ENCODE measurements around the gene HOXC9. TPM values are rescaled to one million over a fixed set of nuclear protein-coding genes. Genes with fewer than 3 reads are reported as not detected.
A peak's percentile ranks its signal among the peaks of the same experiment; 100 is the strongest.

The HOXC9 gene
- total RNA-seq, 6 donors from 2014 or later, result 0.17 to 0.23 TPM; not detected in 4

DNA sequence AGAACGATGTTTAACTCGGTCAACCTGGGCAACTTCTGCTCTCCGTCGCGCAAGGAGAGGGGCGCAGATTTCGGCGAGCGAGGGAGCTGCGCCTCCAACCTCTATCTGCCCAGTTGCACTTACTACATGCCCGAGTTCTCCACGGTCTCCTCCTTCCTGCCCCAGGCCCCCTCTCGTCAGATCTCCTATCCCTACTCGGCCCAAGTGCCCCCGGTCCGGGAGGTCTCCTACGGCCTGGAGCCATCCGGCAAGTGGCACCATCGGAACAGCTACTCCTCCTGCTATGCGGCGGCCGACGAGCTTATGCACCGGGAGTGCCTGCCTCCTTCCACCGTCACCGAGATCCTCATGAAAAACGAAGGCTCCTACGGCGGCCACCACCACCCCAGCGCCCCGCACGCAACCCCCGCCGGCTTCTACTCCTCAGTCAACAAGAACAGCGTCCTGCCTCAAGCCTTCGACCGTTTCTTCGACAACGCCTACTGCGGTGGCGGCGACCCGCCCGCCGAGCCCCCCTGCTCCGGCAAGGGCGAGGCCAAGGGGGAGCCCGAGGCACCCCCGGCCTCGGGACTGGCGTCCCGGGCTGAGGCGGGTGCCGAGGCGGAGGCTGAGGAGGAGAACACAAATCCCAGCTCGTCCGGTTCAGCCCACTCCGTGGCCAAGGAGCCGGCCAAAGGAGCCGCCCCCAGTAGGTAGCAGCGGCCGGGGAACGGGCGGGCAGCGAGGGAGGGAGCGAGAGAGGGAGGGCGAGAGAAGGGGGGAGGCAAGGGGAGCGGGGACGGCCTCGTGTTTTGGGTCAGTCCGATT lies 26.5 kb upstream of the HOXC9 start:
- DNase-seq, result peak in 1 of 2 donors; percentile 80
- Histone ChIP-seq H3K36me3 (no peaks in the 10 kb centered on the region), H3K27me3 (peaks cover 9 to 92% (median 52%) of the 10 kb centered on the region in 4 donors), H3K9me3 (no peaks in the 10 kb centered on the region), H3K27ac (no peak overlapping the region), H3K4me1 (peaks cover 22 to 28% (median 25%) of the 10 kb centered on the region in 4 donors), H3K4me3 (peak overlapping the region in 2 of 4 donors; percentile 16 to 25)
- WGBS, 2 donors, result 8 to 10% methylated on average over 33 to 63 of the region's 71 CpGs
- ATAC-seq (ENCODE audit: low FRiP score in 2 of 2), result peak in 1 of 2 donors; percentile 23
- TF ChIP-seq POLR2A (IDR thresholded peaks at IDR 0.05), result no peak
- TF ChIP-seq POLR2AphosphoS5 (IDR thresholded peaks at IDR 0.05), result no peak
- no peak for TF ChIP-seq EP300 (IDR thresholded peaks at IDR 0.05)
- TF ChIP-seq, protein P1, sequence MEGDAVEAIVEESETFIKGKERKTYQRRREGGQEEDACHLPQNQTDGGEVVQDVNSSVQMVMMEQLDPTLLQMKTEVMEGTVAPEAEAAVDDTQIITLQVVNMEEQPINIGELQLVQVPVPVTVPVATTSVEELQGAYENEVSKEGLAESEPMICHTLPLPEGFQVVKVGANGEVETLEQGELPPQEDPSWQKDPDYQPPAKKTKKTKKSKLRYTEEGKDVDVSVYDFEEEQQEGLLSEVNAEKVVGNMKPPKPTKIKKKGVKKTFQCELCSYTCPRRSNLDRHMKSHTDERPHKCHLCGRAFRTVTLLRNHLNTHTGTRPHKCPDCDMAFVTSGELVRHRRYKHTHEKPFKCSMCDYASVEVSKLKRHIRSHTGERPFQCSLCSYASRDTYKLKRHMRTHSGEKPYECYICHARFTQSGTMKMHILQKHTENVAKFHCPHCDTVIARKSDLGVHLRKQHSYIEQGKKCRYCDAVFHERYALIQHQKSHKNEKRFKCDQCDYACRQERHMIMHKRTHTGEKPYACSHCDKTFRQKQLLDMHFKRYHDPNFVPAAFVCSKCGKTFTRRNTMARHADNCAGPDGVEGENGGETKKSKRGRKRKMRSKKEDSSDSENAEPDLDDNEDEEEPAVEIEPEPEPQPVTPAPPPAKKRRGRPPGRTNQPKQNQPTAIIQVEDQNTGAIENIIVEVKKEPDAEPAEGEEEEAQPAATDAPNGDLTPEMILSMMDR (IDR thresholded peaks at IDR 0.05), result no peak

DNA sequence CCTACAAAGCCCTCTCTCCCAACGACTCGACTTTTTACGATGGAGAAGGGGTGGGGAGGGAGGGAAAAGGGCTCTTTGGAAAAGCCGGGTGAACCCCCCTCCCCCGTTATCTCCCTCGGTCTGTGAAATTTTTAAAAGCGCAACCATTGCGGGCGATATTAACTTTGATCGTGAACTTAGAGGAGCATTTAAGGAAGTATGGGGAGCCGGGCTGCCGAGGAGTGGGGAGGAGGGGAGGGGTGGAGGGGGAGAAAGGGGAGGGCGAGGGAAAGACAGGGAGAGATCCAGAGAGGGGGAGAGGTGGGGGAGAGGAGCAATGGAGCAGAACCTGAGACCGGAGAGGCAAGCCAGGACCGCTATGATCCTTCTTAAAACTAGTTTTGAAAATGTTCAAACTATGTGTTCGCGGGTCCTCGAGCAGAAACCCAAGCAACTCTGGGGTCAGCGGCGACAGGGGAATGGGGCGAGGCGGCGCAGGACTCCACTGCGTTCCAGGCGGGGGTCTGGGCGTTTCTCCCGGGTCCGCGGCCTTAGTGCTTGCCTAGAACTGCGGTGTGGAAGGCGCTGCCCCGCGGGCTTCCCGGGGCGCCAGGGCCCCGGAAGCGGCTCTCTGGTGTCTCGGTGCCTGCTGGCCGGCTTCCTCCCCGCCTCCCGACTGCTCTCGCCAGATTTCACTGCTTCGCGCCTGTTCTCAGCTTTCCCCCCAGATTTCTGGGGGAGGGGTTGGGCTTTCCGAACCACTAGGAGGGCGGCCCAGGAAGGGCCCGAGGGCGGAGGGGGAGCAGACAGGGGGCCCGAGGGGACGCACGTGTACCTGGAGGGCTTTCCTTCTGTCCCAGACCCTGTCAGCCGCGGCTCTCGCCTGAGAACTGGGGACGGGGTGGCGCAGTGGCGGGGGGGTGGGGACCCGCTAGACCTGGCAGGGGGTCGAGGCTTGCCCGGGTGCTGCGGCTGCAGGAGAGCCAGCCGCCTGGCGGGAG lies 25.6 kb upstream of the HOXC9 start, which contains the start of gene HOTAIR:
HOTAIR (minus strand) TSS at position 871 of the 980 bp plus-strand sequence.
- 3 to 4% methylated on average over 28 to 63 of the region's 63 CpGs for WGBS, 2 donors
- no peak within 1 kb of the TSS for H3K27ac ChIP-seq
- ATAC-seq (ENCODE audit: low FRiP score in 2 of 2), result peak in 1 of 2 donors; percentile 53

DNA sequence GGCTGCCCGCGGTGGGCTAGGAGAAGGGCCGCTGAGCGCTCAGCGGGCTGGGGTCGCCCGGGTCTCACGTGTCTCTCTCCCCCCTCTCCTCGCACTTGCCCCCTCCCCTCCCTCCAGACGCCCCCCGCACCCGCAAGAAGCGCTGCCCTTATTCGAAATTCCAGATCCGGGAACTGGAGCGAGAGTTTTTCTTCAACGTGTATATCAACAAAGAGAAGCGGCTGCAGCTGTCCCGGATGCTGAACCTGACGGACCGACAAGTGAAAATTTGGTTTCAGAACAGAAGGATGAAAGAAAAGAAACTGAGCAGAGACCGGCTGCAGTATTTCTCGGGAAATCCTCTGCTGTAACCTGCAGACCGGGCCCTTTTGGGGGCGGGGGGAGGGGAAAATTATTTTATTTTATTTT lies 24.9 kb upstream of the HOXC9 start:
- Histone ChIP-seq H3K4me1 (peaks cover 22 to 28% (median 25%) of the 10 kb centered on the region in 4 donors), H3K27ac (no peak overlapping the region), H3K4me3 (peak overlapping the region in 3 of 4 donors; percentile 14 to 25 (median 16)), H3K9me3 (no peaks in the 10 kb centered on the region), H3K36me3 (no peaks in the 10 kb centered on the region), H3K27me3 (peaks cover 9 to 94% (median 52%) of the 10 kb centered on the region in 4 donors)
- TF ChIP-seq EP300 (IDR thresholded peaks at IDR 0.05) (no peak), POLR2AphosphoS5 (IDR thresholded peaks at IDR 0.05) (no peak)
- no peak for ATAC-seq (ENCODE audit: low FRiP score in 2 of 2)
- 3 to 4% methylated on average over 15 to 21 of the region's 25 CpGs for WGBS, 2 donors
- DNase-seq, result no peak

More for the DNA sequence above, 25.6 kb upstream of the HOXC9 start, which contains the start of gene HOTAIR:
- Histone ChIP-seq H3K27me3 (peaks cover 9 to 94% (median 52%) of the 10 kb centered on the region in 4 donors), H3K9me3 (no peaks in the 10 kb centered on the region), H3K4me3 (peak within 1 kb of the TSS in 3 of 4 donors; percentile 14 to 25 (median 16)), H3K36me3 (no peaks in the 10 kb centered on the region), H3K4me1 (peaks cover 22 to 28% (median 25%) of the 10 kb centered on the region in 4 donors)
- TF ChIP-seq, protein P1 (IDR thresholded peaks at IDR 0.05), result no peak
- TF ChIP-seq POLR2A (IDR thresholded peaks at IDR 0.05), result no peak
- TF ChIP-seq EP300 (IDR thresholded peaks at IDR 0.05), result no peak
- no peak for TF ChIP-seq POLR2AphosphoS5 (IDR thresholded peaks at IDR 0.05)
- peak in 1 of 2 donors; percentile 82 for DNase-seq

DNA sequence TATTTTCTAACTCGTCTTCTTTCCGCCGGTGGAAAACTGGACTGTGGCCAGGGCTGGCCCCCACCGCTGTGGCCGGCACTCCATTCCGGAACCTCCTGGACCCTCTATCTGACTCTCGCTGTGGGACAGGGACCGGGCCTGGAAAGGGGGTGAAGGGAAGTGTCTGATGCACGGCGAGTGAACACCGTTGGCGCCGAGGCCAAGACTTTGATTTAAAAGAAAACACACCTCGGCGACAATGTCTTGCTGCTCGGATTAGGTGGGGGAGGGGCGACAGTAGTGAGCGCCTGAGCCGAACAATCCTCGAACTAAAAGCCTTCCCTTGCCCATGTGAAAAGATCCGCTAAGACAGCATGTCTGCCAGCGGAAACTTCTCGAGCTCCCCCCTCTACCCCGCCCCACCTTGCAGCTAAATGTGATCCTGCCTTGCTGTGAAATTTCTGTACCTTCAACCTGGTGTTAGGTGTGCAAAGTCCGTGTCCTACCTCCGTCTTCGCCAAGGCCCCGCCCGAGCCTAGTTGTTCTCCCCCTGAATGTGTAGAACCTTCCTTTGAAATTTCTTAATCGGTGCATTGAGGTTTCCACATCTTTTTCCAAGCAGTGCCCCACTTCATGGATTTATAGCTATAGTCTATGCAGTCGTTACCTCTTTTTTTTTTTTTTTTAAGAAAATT lies 24.3 kb upstream of the HOXC9 start:
- 6 to 15% methylated on average over 26 to 31 of the region's 31 CpGs for WGBS, 2 donors
- no peaks in the 10 kb centered on the region for H3K36me3 ChIP-seq
- H3K27ac ChIP-seq, result no peak overlapping the region
- DNase-seq, result no peak
- no peaks in the 10 kb centered on the region for H3K9me3 ChIP-seq
- TF ChIP-seq POLR2AphosphoS5 (IDR thresholded peaks at IDR 0.05), result no peak
- no peak for TF ChIP-seq EP300 (IDR thresholded peaks at IDR 0.05)
- TF ChIP-seq, protein P1 (IDR thresholded peaks at IDR 0.05), result no peak
- no peak for TF ChIP-seq POLR2A (IDR thresholded peaks at IDR 0.05)
- H3K4me1 ChIP-seq, result peaks cover 22 to 28% (median 25%) of the 10 kb centered on the region in 4 donors
- ATAC-seq (ENCODE audit: low FRiP score in 2 of 2), result no peak
- H3K4me3 ChIP-seq, result no peak overlapping the region
- peaks cover 11 to 92% (median 52%) of the 10 kb centered on the region in 4 donors for H3K27me3 ChIP-seq

Measured in upper lobe of left lung (tissue), 6 donors.